DMS153 treated with DMSO at 0.1 percent for 48 hours (cell line): ENCODE results near the gene TAS1R1.
"Not testable (repeated sequence)": the region's sequence is repeated elsewhere in the genome, so short reads cannot be mapped to it uniquely, and the experiment has no call there.

Source experiments
- DNase-seq: peaks from one replicate; lab custom pipeline; 2025; ENCODE audit not compliant: unreplicated experiment; lab: John Stamatoyannopoulos, UW

Gene TAS1R1

GRCh38 chr1:6519935-6520671 lies 35.0 kb upstream of the TAS1R1 start:
- peak; percentile 72 for DNase-seq

- no peak for DNase-seq
These were observed 33.6 kb upstream of the TAS1R1 start for GRCh38 chr1:6521536-6521935.

GRCh38 chr1:6523566-6523965 lies 31.5 kb upstream of the TAS1R1 start:
- DNase-seq: no peak

- no peak for DNase-seq
These were observed 28.8 kb upstream of the TAS1R1 start for GRCh38 chr1:6526316-6526715.

- no peak for DNase-seq
These were observed 26.6 kb upstream of the TAS1R1 start for GRCh38 chr1:6528492-6528891.

- no peak for DNase-seq
These were observed 24.5 kb upstream of the TAS1R1 start for GRCh38 chr1:6530504-6531160.

GRCh38 chr1:6531996-6532395 lies 23.1 kb upstream of the TAS1R1 start:
- DNase-seq: no peak

GRCh38 chr1:6534248-6534822 lies 20.8 kb upstream of the TAS1R1 start:
- no peak for DNase-seq

GRCh38 chr1:6535214-6535613 lies 19.9 kb upstream of the TAS1R1 start:
- DNase-seq: no peak

- no peak for DNase-seq
These were observed 18.8 kb upstream of the TAS1R1 start for GRCh38 chr1:6536291-6536690.

GRCh38 chr1:6538956-6539355 lies 16.2 kb upstream of the TAS1R1 start:
- no peak for DNase-seq

GRCh38 chr1:6544831-6545230 lies 10.3 kb upstream of the TAS1R1 start:
- DNase-seq: no peak

- DNase-seq: no peak
These were observed 9.6 kb upstream of the TAS1R1 start for GRCh38 chr1:6545276-6546112.

- no peak for DNase-seq
These were observed 8.8 kb upstream of the TAS1R1 start for GRCh38 chr1:6546326-6546725.

GRCh38 chr1:6547301-6547700 lies 7.8 kb upstream of the TAS1R1 start:
- DNase-seq: no peak

- peak; percentile 64 for DNase-seq
These were observed 838 bp upstream of the TAS1R1 start, which contains the start of gene NOL9 for GRCh38 chr1:6554031-6554906. Gene NOL9 (minus strand): TSS chr1:6554513. CDS start chr1:6554502, 11 bp downstream.

- DNase-seq: no peak
These were observed 2.5 kb downstream of the TAS1R1 start for GRCh38 chr1:6557597-6557996.

- DNase-seq: not testable (repeated sequence)
These were observed 4.1 kb downstream of the TAS1R1 start for GRCh38 chr1:6559161-6559560.

- no peak for DNase-seq
These were observed 5.2 kb downstream of the TAS1R1 start for GRCh38 chr1:6560267-6560666.

- DNase-seq: no peak
These were observed 13.9 kb downstream of the TAS1R1 start for GRCh38 chr1:6569033-6569432.
